ENCODE results near the gene SLC4A3. TPM values are rescaled to one million over a fixed set of nuclear protein-coding genes. Genes with fewer than 3 reads are reported as not detected.

The SLC4A3 gene
- total RNA-seq, 1 experiment from 2014 or later, result 8.7 TPM

DNA sequence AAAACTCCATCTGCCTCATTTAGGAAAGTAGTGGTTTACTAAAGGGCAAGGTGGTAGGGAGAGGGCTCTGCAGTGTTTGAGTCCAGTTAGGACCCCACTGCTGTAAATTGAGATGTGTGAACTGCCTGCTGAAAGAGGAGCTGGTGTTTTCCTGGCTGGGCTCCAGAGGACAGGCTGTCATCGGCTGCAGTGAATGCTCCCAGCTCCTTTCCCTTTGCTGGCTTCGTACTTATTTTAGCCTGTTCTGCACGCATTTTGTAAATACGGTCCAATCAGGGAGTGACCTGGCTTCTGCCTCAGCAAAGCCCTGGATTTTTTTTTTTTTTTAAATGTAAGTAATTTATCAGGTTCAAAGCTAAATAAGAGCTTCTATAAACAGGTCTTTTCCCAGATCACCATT, 37.5 kb downstream of the SLC4A3 start:
- peaks cover 33% of the 10 kb centered on the region for H3K9me3 Mint-ChIP-seq
- no peak for TF ChIP-seq ZNF138 (CRISPR knock-in tag; conservative IDR thresholded peaks at IDR 0.05)
- no peak for TF ChIP-seq ETV6 (CRISPR knock-in tag; IDR thresholded peaks at IDR 0.05)
- no peak for TF ChIP-seq IRF2 (CRISPR knock-in tag; IDR thresholded peaks at IDR 0.05; ENCODE audit: borderline replicate concordance, low read depth)
- TF ChIP-seq, protein P1, sequence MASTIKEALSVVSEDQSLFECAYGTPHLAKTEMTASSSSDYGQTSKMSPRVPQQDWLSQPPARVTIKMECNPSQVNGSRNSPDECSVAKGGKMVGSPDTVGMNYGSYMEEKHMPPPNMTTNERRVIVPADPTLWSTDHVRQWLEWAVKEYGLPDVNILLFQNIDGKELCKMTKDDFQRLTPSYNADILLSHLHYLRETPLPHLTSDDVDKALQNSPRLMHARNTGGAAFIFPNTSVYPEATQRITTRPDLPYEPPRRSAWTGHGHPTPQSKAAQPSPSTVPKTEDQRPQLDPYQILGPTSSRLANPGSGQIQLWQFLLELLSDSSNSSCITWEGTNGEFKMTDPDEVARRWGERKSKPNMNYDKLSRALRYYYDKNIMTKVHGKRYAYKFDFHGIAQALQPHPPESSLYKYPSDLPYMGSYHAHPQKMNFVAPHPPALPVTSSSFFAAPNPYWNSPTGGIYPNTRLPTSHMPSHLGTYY (CRISPR knock-in tag; IDR thresholded peaks at IDR 0.05), result no peak
- no peak for TF ChIP-seq MYBL2 (CRISPR knock-in tag; IDR thresholded peaks at IDR 0.05)
- TF ChIP-seq NR1H2 (CRISPR knock-in tag; IDR thresholded peaks at IDR 0.05), result no peak
- TF ChIP-seq, protein P2, sequence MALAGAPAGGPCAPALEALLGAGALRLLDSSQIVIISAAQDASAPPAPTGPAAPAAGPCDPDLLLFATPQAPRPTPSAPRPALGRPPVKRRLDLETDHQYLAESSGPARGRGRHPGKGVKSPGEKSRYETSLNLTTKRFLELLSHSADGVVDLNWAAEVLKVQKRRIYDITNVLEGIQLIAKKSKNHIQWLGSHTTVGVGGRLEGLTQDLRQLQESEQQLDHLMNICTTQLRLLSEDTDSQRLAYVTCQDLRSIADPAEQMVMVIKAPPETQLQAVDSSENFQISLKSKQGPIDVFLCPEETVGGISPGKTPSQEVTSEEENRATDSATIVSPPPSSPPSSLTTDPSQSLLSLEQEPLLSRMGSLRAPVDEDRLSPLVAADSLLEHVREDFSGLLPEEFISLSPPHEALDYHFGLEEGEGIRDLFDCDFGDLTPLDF (CRISPR knock-in tag; IDR thresholded peaks at IDR 0.05), result no peak
- TF ChIP-seq, protein P3, sequence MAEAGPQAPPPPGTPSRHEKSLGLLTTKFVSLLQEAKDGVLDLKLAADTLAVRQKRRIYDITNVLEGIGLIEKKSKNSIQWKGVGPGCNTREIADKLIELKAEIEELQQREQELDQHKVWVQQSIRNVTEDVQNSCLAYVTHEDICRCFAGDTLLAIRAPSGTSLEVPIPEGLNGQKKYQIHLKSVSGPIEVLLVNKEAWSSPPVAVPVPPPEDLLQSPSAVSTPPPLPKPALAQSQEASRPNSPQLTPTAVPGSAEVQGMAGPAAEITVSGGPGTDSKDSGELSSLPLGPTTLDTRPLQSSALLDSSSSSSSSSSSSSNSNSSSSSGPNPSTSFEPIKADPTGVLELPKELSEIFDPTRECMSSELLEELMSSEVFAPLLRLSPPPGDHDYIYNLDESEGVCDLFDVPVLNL (CRISPR knock-in tag; IDR thresholded peaks at IDR 0.05; ENCODE audit: borderline replicate concordance, low read depth), result no peak
- no peak for TF ChIP-seq ZNF263 (CRISPR knock-in tag; IDR thresholded peaks at IDR 0.05; ENCODE audit: low read depth)
- TF ChIP-seq FOXK1 (CRISPR knock-in tag; IDR thresholded peaks at IDR 0.05), result no peak
- TF ChIP-seq RELA (CRISPR knock-in tag; IDR thresholded peaks at IDR 0.05; ENCODE audit: borderline replicate concordance), result no peak
- TF ChIP-seq ZNF416 (CRISPR knock-in tag; IDR thresholded peaks at IDR 0.05), result no peak
- no peak overlapping the region for H3K4me3 Mint-ChIP-seq
- POLR2A ChIA-PET, result no interaction called here
- H3K36me3 Mint-ChIP-seq, result peaks cover 14% of the 10 kb centered on the region
- peaks cover 16% of the 10 kb centered on the region for H3K4me1 Mint-ChIP-seq
- no peak overlapping the region for H3K27ac Mint-ChIP-seq
- ATAC-seq, result no peak
- DNase-seq (ENCODE audit: low spot score), result no peak
- H3K27me3 Mint-ChIP-seq (ENCODE audit: low read depth), result peaks cover 14% of the 10 kb centered on the region
- CTCF ChIA-PET, result interaction anchor here (0.6 to 1.7 kb wide), 5 partner anchors 22 to 62 kb away, joined by 3 to 6 read pairs (median 3); no protein-coding TSS in a partner anchor

DNA sequence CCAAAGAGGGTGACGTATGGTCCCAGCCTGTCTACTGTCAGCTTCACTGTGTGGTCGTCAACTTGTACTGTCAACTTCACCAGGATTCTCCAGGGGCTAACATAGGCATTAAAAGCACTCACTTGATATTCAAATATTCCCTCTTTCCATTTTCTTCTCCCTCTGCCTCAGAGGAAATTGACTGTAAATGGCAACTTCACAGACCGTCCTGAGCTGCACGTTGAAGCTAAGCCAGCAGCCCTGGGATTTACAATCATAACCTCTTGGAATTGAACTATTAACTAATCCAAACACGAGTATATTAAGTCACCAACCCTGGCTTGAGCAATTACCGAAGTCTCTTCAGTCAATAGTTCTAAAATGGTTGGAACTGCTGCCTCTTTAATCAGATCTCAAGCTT, 38.5 kb downstream of the SLC4A3 start:
- Mint-ChIP-seq H3K27ac (no peak overlapping the region), H3K9me3 (peaks cover 23% of the 10 kb centered on the region), H3K36me3 (peaks cover 6% of the 10 kb centered on the region), H3K27me3 (ENCODE audit: low read depth) (peaks cover 5% of the 10 kb centered on the region), H3K4me1 (peaks cover 22% of the 10 kb centered on the region), H3K4me3 (no peak overlapping the region)
- ATAC-seq, result no peak
- ChIA-PET POLR2A (no interaction called here), CTCF (interaction anchor here (0.9 to 1.7 kb wide), 4 partner anchors 23 to 105 kb away, joined by 3 to 9 read pairs (median 5); no protein-coding TSS in a partner anchor)
- DNase-seq (ENCODE audit: low spot score), result no peak
- TF ChIP-seq HMGA2 (CRISPR knock-in tag; IDR thresholded peaks at IDR 0.05) (no peak), CBFB (CRISPR knock-in tag; IDR thresholded peaks at IDR 0.05; ENCODE audit: low read depth) (no peak), EMX1 (CRISPR knock-in tag; IDR thresholded peaks at IDR 0.05) (no peak), ZBTB21 (CRISPR knock-in tag; IDR thresholded peaks at IDR 0.05; ENCODE audit: borderline replicate concordance) (no peak), OVOL2 (CRISPR knock-in tag; IDR thresholded peaks at IDR 0.05; ENCODE audit: borderline replicate concordance) (no peak), NR1H2 (CRISPR knock-in tag; IDR thresholded peaks at IDR 0.05) (no peak), SMAD3 (CRISPR knock-in tag; IDR thresholded peaks at IDR 0.05; ENCODE audit: borderline replicate concordance) (no peak), ZNF416 (CRISPR knock-in tag; IDR thresholded peaks at IDR 0.05) (no peak), TEAD4 (CRISPR knock-in tag; IDR thresholded peaks at IDR 0.05) (no peak)
- TF ChIP-seq, protein P4, sequence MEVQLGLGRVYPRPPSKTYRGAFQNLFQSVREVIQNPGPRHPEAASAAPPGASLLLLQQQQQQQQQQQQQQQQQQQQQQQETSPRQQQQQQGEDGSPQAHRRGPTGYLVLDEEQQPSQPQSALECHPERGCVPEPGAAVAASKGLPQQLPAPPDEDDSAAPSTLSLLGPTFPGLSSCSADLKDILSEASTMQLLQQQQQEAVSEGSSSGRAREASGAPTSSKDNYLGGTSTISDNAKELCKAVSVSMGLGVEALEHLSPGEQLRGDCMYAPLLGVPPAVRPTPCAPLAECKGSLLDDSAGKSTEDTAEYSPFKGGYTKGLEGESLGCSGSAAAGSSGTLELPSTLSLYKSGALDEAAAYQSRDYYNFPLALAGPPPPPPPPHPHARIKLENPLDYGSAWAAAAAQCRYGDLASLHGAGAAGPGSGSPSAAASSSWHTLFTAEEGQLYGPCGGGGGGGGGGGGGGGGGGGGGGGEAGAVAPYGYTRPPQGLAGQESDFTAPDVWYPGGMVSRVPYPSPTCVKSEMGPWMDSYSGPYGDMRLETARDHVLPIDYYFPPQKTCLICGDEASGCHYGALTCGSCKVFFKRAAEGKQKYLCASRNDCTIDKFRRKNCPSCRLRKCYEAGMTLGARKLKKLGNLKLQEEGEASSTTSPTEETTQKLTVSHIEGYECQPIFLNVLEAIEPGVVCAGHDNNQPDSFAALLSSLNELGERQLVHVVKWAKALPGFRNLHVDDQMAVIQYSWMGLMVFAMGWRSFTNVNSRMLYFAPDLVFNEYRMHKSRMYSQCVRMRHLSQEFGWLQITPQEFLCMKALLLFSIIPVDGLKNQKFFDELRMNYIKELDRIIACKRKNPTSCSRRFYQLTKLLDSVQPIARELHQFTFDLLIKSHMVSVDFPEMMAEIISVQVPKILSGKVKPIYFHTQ (CRISPR knock-in tag; IDR thresholded peaks at IDR 0.05), result no peak
- TF ChIP-seq, protein P5, sequence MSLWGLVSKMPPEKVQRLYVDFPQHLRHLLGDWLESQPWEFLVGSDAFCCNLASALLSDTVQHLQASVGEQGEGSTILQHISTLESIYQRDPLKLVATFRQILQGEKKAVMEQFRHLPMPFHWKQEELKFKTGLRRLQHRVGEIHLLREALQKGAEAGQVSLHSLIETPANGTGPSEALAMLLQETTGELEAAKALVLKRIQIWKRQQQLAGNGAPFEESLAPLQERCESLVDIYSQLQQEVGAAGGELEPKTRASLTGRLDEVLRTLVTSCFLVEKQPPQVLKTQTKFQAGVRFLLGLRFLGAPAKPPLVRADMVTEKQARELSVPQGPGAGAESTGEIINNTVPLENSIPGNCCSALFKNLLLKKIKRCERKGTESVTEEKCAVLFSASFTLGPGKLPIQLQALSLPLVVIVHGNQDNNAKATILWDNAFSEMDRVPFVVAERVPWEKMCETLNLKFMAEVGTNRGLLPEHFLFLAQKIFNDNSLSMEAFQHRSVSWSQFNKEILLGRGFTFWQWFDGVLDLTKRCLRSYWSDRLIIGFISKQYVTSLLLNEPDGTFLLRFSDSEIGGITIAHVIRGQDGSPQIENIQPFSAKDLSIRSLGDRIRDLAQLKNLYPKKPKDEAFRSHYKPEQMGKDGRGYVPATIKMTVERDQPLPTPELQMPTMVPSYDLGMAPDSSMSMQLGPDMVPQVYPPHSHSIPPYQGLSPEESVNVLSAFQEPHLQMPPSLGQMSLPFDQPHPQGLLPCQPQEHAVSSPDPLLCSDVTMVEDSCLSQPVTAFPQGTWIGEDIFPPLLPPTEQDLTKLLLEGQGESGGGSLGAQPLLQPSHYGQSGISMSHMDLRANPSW (CRISPR knock-in tag; conservative IDR thresholded peaks at IDR 0.05; ENCODE audit: low read depth), result no peak
- TF ChIP-seq, protein P6, sequence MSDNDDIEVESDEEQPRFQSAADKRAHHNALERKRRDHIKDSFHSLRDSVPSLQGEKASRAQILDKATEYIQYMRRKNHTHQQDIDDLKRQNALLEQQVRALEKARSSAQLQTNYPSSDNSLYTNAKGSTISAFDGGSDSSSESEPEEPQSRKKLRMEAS (CRISPR knock-in tag; IDR thresholded peaks at IDR 0.05), result no peak
- TF ChIP-seq, protein P7, sequence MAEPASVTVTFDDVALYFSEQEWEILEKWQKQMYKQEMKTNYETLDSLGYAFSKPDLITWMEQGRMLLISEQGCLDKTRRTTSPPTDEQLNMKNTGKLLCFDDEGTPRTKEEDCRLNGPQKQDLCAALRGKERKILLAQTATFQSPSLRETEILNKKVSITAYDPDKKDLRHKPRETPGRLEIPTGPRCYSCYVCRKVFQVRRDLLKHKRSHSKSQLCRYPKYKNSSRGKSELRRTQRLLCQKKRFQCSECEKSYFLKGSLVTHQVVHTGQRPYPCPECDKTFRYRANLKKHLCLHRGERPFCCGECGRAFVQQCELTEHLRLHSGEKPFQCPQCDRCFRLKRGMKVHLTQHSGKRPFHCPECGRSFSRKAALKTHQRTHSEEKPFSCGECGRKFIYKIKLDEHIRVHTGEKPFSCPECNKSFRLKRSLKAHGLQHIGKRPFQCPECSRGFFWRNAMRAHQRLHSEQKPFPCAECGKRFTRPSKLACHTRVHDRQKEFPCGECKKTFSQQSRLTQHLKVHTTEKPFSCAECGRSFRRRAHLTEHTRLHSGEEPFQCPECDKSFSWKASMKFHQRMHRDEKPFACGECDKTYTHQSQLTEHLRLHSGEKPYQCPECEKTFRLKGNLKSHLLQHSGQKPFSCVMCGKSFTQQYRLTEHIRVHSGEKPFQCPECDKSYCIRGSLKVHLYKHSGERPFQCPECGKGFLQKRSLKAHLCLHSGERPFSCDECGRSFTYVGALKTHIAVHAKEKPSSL (CRISPR knock-in tag; conservative IDR thresholded peaks at IDR 0.05), result no peak
